IPS-20b (cell line): ENCODE results near the gene TRIM24.

Source experiments
- H3K27ac ChIP-seq: one replicate; pipeline ENCODE4 v1.5.1; 2013; ENCODE audit warnings: low read length
- H3K27me3 ChIP-seq: 2 replicates; pipeline ENCODE4 v1.6.1; 2013; ENCODE audit warnings: mild to moderate bottlenecking, low read length, inconsistent platforms; ENCODE audit not compliant: insufficient read depth
- H3K36me3 ChIP-seq: 2 replicates; pipeline ENCODE4 v1.6.1; 2013; ENCODE audit warnings: low read depth, mild to moderate bottlenecking, inconsistent platforms, low read length, moderate library complexity; ENCODE audit not compliant: insufficient read depth
- H3K4me1 ChIP-seq: 2 replicates; pipeline ENCODE4 v1.6.1; 2013; ENCODE audit warnings: mild to moderate bottlenecking, control low read depth, inconsistent platforms, low read length, moderate library complexity; ENCODE audit not compliant: insufficient read depth
- H3K4me3 ChIP-seq: 2 replicates; pipeline ENCODE4 v1.5.1; 2013; ENCODE audit warnings: mild to moderate bottlenecking, low read length, inconsistent platforms
- H3K9ac ChIP-seq: 2 replicates; pipeline ENCODE4 v1.6.1; 2013; ENCODE audit warnings: low read depth, mild to moderate bottlenecking, inconsistent platforms, low read length, moderate library complexity
- H3K9me3 ChIP-seq: 2 replicates; pipeline ENCODE4 v1.6.1; 2013; ENCODE audit warnings: mild to moderate bottlenecking, low read depth, low read length, inconsistent platforms; ENCODE audit not compliant: insufficient read depth

The TRIM24 gene

GRCh38 chr7:138588986-138589385 is 128.9 kb downstream of the TRIM24 start:
- Histone ChIP-seq H3K4me1 (no peaks in the 10 kb centered on the region; the same call in 1 of the 2 replicates), H3K36me3 (peaks cover 42% of the 10 kb centered on the region), H3K27ac (no peak overlapping the region), H3K9me3 (no peaks in the 10 kb centered on the region), H3K27me3 (no peaks in the 10 kb centered on the region), H3K9ac (no peak overlapping the region), H3K4me3 (no peak overlapping the region)

DNA sequence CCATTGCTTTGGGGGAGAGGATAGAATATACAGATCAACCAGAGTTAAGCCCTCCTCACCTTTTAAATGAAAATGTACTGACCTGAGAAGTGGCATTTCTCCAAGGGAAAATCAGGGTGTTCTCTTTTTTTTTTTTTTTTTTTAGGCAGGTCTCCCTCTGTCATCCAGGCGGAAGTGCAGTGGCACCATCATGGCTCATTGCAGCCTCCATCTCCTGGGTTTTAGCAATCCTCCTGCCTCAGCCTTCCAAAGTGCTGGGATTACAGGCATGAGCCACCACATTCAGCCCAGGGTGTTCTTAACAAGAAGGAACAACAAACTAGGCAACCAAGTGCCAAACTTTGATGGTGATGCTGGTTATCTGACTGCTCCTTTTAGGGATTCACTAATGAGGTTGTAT is 130.1 kb downstream of the TRIM24 start:
- H3K4me1 ChIP-seq, result no peaks in the 10 kb centered on the region; the same call in 1 of the 2 replicates
- H3K36me3 ChIP-seq, result peaks cover 31% of the 10 kb centered on the region
- no peaks in the 10 kb centered on the region for H3K9me3 ChIP-seq
- no peaks in the 10 kb centered on the region for H3K27me3 ChIP-seq
- H3K4me3 ChIP-seq, result no peak overlapping the region
- H3K9ac ChIP-seq, result no peak overlapping the region
- H3K27ac ChIP-seq, result no peak overlapping the region

- Histone ChIP-seq H3K27ac (no peak overlapping the region), H3K4me3 (no peak overlapping the region), H3K36me3 (no peaks in the 10 kb centered on the region), H3K9ac (no peak overlapping the region), H3K4me1 (no peaks in the 10 kb centered on the region), H3K9me3 (no peaks in the 10 kb centered on the region), H3K27me3 (no peaks in the 10 kb centered on the region)
Measured at GRCh38 chr7:138595454-138595853, 135.4 kb downstream of the TRIM24 start.

- Histone ChIP-seq H3K27ac (no peak overlapping the region), H3K9ac (no peak overlapping the region)
Measured at GRCh38 chr7:138602451-138602850, 142.4 kb downstream of the TRIM24 start.

DNA sequence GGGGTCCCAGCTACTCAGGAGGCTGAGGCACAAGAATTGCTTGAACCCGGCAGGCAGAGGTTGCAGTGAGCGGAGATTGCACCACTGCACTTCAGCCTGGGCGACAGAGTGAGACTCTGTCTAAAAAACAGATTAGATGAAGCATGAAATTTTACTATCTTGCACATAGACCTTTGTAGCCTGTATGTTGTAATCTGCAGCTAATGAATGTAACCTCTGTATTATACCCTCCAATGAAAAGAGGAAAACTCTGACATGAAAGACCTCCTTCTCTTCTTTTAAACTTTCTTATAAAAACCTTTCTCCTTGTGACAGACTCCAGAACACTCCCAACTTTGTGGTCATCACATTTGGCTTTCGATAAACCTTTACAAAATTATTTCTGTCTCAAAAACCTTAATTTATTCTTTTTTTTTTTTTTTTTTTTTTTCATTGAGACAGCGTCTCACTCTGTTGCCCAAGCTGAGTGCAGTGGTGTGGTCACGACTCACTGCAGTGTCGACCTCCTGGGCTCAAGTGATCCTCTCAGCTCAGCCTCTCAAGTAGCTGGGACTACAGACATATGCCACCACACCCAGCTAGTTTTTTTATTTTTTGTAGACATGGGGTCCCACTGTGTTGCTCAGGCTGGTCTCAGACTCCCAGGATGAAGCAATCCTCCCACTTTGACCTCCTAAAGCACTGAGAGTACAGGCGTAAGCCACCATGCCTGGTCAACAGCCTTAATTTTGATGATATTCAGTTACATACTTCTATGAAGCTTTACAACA is 143.7 kb downstream of the TRIM24 start:
- H3K9ac ChIP-seq, result no peak overlapping the region
- no peak overlapping the region for H3K4me3 ChIP-seq

More at GRCh38 chr7:138602451-138602850, 142.4 kb downstream of the TRIM24 start:
- no peaks in the 10 kb centered on the region for H3K36me3 ChIP-seq
- H3K4me3 ChIP-seq, result no peak overlapping the region
- H3K27me3 ChIP-seq, result no peaks in the 10 kb centered on the region
- H3K4me1 ChIP-seq, result no peaks in the 10 kb centered on the region
- H3K9me3 ChIP-seq, result no peaks in the 10 kb centered on the region; the same call in 1 of the 2 replicates

DNA sequence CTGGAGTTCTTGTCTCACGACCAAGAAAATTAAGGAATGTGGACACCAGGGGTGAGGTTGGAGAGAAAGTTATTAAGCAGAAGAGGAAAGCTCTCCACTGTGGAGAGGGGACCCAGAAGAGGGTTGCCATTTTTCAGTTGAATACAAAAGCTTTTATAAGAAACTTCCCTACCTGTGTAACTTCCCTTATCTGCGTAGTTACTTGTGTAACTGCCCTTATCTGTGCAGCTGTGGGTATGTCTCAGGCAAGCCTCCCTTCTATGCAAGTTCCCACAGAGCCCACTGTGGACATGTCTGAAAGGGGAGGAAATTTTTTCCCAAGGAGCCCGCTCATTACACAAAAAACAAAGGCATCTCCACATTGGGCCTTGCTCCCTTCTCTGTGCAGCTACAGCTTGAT is 146.2 kb downstream of the TRIM24 start:
- H3K36me3 ChIP-seq, result no peaks in the 10 kb centered on the region
- H3K4me1 ChIP-seq, result no peaks in the 10 kb centered on the region
- no peak overlapping the region for H3K27ac ChIP-seq
- H3K9me3 ChIP-seq, result no peaks in the 10 kb centered on the region; the same call in 1 of the 2 replicates
- no peak overlapping the region for H3K4me3 ChIP-seq
- H3K9ac ChIP-seq, result no peak overlapping the region
- no peaks in the 10 kb centered on the region for H3K27me3 ChIP-seq

More for the DNA sequence above, 143.7 kb downstream of the TRIM24 start:
- H3K27me3 ChIP-seq, result no peaks in the 10 kb centered on the region
- no peaks in the 10 kb centered on the region; the same call in 1 of the 2 replicates for H3K9me3 ChIP-seq
- H3K36me3 ChIP-seq, result no peaks in the 10 kb centered on the region
- no peaks in the 10 kb centered on the region for H3K4me1 ChIP-seq
- no peak overlapping the region for H3K27ac ChIP-seq

- no peaks in the 10 kb centered on the region for H3K27me3 ChIP-seq
- H3K4me1 ChIP-seq, result no peaks in the 10 kb centered on the region
- H3K36me3 ChIP-seq, result no peaks in the 10 kb centered on the region
- no peak overlapping the region for H3K27ac ChIP-seq
- H3K4me3 ChIP-seq, result no peak overlapping the region
- no peaks in the 10 kb centered on the region; the same call in 1 of the 2 replicates for H3K9me3 ChIP-seq
- no peak overlapping the region for H3K9ac ChIP-seq
Measured at GRCh38 chr7:138607216-138608126, 147.4 kb downstream of the TRIM24 start.

- H3K4me1 ChIP-seq, result no peaks in the 10 kb centered on the region
- H3K9me3 ChIP-seq, result no peaks in the 10 kb centered on the region; the same call in 1 of the 2 replicates
- H3K36me3 ChIP-seq, result no peaks in the 10 kb centered on the region
- no peaks in the 10 kb centered on the region for H3K27me3 ChIP-seq
- H3K27ac ChIP-seq, result no peak overlapping the region
- no peak overlapping the region for H3K4me3 ChIP-seq
- H3K9ac ChIP-seq, result no peak overlapping the region
Measured at GRCh38 chr7:138608275-138608674, 148.2 kb downstream of the TRIM24 start.

GRCh38 chr7:138610671-138611170 is 150.7 kb downstream of the TRIM24 start:
- Histone ChIP-seq H3K9ac (no peak overlapping the region), H3K27ac (no peak overlapping the region), H3K36me3 (no peaks in the 10 kb centered on the region), H3K27me3 (no peaks in the 10 kb centered on the region), H3K4me1 (no peaks in the 10 kb centered on the region), H3K4me3 (no peak overlapping the region), H3K9me3 (no peaks in the 10 kb centered on the region; the same call in 1 of the 2 replicates)

GRCh38 chr7:138613630-138614029 is 153.6 kb downstream of the TRIM24 start:
- H3K36me3 ChIP-seq, result no peaks in the 10 kb centered on the region
- no peak overlapping the region for H3K4me3 ChIP-seq
- H3K4me1 ChIP-seq, result no peaks in the 10 kb centered on the region
- H3K9ac ChIP-seq, result no peak overlapping the region
- no peaks in the 10 kb centered on the region for H3K27me3 ChIP-seq
- no peaks in the 10 kb centered on the region for H3K9me3 ChIP-seq
- no peak overlapping the region for H3K27ac ChIP-seq

GRCh38 chr7:138616085-138616484 is 156.0 kb downstream of the TRIM24 start:
- Histone ChIP-seq H3K9me3 (no peaks in the 10 kb centered on the region), H3K27ac (no peak overlapping the region), H3K4me3 (no peak overlapping the region), H3K36me3 (no peaks in the 10 kb centered on the region), H3K9ac (no peak overlapping the region), H3K27me3 (no peaks in the 10 kb centered on the region), H3K4me1 (no peaks in the 10 kb centered on the region)
